Measurements from ENCODE around the gene CCAR1. TPM values are rescaled to one million over a fixed set of nuclear protein-coding genes. Genes with fewer than 3 reads are reported as not detected.

Gene CCAR1, protein sequence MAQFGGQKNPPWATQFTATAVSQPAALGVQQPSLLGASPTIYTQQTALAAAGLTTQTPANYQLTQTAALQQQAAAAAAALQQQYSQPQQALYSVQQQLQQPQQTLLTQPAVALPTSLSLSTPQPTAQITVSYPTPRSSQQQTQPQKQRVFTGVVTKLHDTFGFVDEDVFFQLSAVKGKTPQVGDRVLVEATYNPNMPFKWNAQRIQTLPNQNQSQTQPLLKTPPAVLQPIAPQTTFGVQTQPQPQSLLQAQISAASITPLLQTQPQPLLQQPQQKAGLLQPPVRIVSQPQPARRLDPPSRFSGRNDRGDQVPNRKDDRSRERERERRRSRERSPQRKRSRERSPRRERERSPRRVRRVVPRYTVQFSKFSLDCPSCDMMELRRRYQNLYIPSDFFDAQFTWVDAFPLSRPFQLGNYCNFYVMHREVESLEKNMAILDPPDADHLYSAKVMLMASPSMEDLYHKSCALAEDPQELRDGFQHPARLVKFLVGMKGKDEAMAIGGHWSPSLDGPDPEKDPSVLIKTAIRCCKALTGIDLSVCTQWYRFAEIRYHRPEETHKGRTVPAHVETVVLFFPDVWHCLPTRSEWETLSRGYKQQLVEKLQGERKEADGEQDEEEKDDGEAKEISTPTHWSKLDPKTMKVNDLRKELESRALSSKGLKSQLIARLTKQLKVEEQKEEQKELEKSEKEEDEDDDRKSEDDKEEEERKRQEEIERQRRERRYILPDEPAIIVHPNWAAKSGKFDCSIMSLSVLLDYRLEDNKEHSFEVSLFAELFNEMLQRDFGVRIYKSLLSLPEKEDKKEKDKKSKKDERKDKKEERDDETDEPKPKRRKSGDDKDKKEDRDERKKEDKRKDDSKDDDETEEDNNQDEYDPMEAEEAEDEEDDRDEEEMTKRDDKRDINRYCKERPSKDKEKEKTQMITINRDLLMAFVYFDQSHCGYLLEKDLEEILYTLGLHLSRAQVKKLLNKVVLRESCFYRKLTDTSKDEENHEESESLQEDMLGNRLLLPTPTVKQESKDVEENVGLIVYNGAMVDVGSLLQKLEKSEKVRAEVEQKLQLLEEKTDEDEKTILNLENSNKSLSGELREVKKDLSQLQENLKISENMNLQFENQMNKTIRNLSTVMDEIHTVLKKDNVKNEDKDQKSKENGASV
- total RNA-seq (2021; ENCODE audit: unreplicated experiment): 84.4 TPM
- polyA plus RNA-seq (2012): 50.4 and 53.4 TPM in 2 replicates
- percentile 91 among the genes with signal in this experiment for Bru-seq, nascent RNA
- percentile 94 among the genes with signal in this experiment for BruChase-seq, experiment 1, labeled RNA remaining after a 6-hour chase
- BruChase-seq, experiment 2, labeled RNA remaining after a 2-hour chase: percentile 93 among the genes with signal in this experiment
- long read RNA-seq, full-length matches to known transcripts: 2 of 104 reads
- long read RNA-seq, partial matches to known transcripts: 73 of 104 reads
- long read RNA-seq, other reads (novel, unspliced or antisense): 29 of 104 reads

GRCh38 chr10:68720793-68721672 is at the start of gene CCAR1:
Gene CCAR1 (plus strand): TSS chr10:68721239. CDS start chr10:68722505, 1,266 bp downstream.
- BruUV-seq (replicated peaks): TSS peak; percentile 52
- CTCF ChIA-PET: interaction anchor here (0.6 kb wide), 1 partner anchor 29 kb away, joined by 3 read pairs; no protein-coding TSS in a partner anchor
- H3K4me3 ChIP-seq (replicated peaks in 1 of 2; ENCODE audit: low read depth in 1 of 2, low read length in 2 of 2): peak within 1 kb of the TSS; percentile 91 to 94
- TF ChIP-seq CTCF (IDR thresholded peaks at IDR 0.05 in 2 of 3, conservative IDR thresholded peaks at IDR 0.05 in 1 of 3; ENCODE audit: borderline replicate concordance in 1 of 3, insufficient read depth in 1 of 3, low read depth in 2 of 3, low read length in 2 of 3) (no peak), FOSL1 (IDR thresholded peaks at IDR 0.05; ENCODE audit: low read depth) (no peak), EZH2phosphoT487 (IDR thresholded peaks at IDR 0.05; ENCODE audit: borderline replicate concordance) (no peak), EGR1 (IDR thresholded peaks at IDR 0.05; ENCODE audit: low read depth) (no peak), SIN3A (IDR thresholded peaks at IDR 0.05; ENCODE audit: low read depth) (0 out of 2 replicates have a peak, but pooled peaks have one; percentile 33), POLR2A (IDR thresholded peaks at IDR 0.05; ENCODE audit: borderline replicate concordance, extremely low read depth, insufficient read depth, insufficient read length) (peak; percentile 80), SP1 (IDR thresholded peaks at IDR 0.05; ENCODE audit: low read depth) (peak; percentile 53), ZBTB33 (IDR thresholded peaks at IDR 0.05; ENCODE audit: extremely low read depth, insufficient replicate concordance, low read length) (no peak), SRF (IDR thresholded peaks at IDR 0.05; ENCODE audit: low read depth) (peak; percentile 45; the same call in 1 of the 2 replicates), ZNF274 (IDR thresholded peaks at IDR 0.05; ENCODE audit: low read depth, low read length) (no peak), TCF7L2 (IDR thresholded peaks at IDR 0.05; ENCODE audit: borderline replicate concordance, extremely low read depth, insufficient read depth, insufficient read length) (peak; percentile 81), CEBPB (IDR thresholded peaks at IDR 0.05; ENCODE audit: low read depth) (no peak), POLR2AphosphoS5 (IDR thresholded peaks at IDR 0.05; ENCODE audit: low read depth, low read length) (peak; percentile 87), RAD21 (IDR thresholded peaks at IDR 0.05; ENCODE audit: low read depth) (no peak), YY1 (IDR thresholded peaks at IDR 0.05; ENCODE audit: extremely low read depth, insufficient replicate concordance, low read depth, low read length) (peak; percentile 86)

More at GRCh38 chr10:68720793-68721672, at the start of gene CCAR1:
- peak; percentile 98 for ATAC-seq
- Histone ChIP-seq H3K9me2 (ENCODE audit: insufficient read depth) (no peaks in the 10 kb centered on the region), H3K9ac (ENCODE audit: low read length) (peak within 1 kb of the TSS; percentile 100), H4K20me1 (ENCODE audit: insufficient read depth) (no peaks in the 10 kb centered on the region), H2AFZ (ENCODE audit: low read depth, low read length, poor library complexity, severe bottlenecking) (peak within 1 kb of the TSS; percentile 37), H3K4me1 (ENCODE audit: control insufficient read depth in 1 of 2, insufficient read depth in 2 of 2, low read length in 2 of 2) (peaks cover 0 to 9% of the 10 kb centered on the region in 2 experiments; a peak in 2 of 4 replicates), H3K27ac (ENCODE audit: low read depth, low read length) (peak within 1 kb of the TSS; percentile 82), H3K79me2 (ENCODE audit: insufficient read depth, low read length) (peaks cover 47% of the 10 kb centered on the region), H3K4me2 (ENCODE audit: low read length) (peak within 1 kb of the TSS; percentile 79), H3K36me3 (ENCODE audit: control insufficient read depth in 1 of 2, insufficient read depth in 2 of 2, low read length in 2 of 2) (peaks cover 12 to 14% of the 10 kb centered on the region in 2 experiments), H3K9me3 (ENCODE audit: control insufficient read depth in 1 of 2, insufficient read depth in 1 of 2, low read depth in 1 of 2, low read length in 2 of 2) (no peaks in the 10 kb centered on the region), H3K27me3 (ENCODE audit: insufficient read depth, low read length) (no peaks in the 10 kb centered on the region)
- DNase-seq (ENCODE audit: low read depth, low spot score): peak; percentile 97
- intact Hi-C loops (cut with micrococcal nuclease): loop anchor here (1.0 kb wide), 1 partner anchor 170 kb away; no protein-coding TSS in a partner anchor
- POLR2A ChIA-PET: interaction anchor here (1.1 to 1.2 kb wide), 2 partner anchors 29 to 166 kb away, joined by 3 to 4 read pairs; no protein-coding TSS in a partner anchor
- RAD21 ChIA-PET (ENCODE audit: low non-redundant PET in 1 of 2, low total read pairs in 2 of 2, uncharacterized antibody in 2 of 2, unreplicated experiment in 2 of 2): no interaction called here
